Measurements from ENCODE around the gene INSR. TPM values are rescaled to one million over a fixed set of nuclear protein-coding genes. Genes with fewer than 3 reads are reported as not detected.
"Not testable (repeated sequence)": the region's sequence is repeated elsewhere in the genome, so short reads cannot be mapped to it uniquely, and the experiment has no call there.

INSR gene
- total and polyA plus RNA-seq, 2 donors, result 15.3 to 38.6 TPM

GRCh38 chr19:7069042-7069903 lies 224.9 kb downstream of the INSR start, which contains the start of gene ZNF557:
ZNF557 (plus strand) TSS chr19:7069703; CDS start chr19:7075075, 5,372 bp downstream.
- Histone ChIP-seq H3K27ac (ENCODE audit: low read depth) (peak within 1 kb of the TSS; percentile 15), H3K4me1 (ENCODE audit: insufficient read depth) (no peaks in the 10 kb centered on the region), H3K4me3 (ENCODE audit: low read depth, low read length) (peak within 1 kb of the TSS; percentile 97), H3K36me3 (ENCODE audit: insufficient read depth) (peaks cover 12% of the 10 kb centered on the region)
- DNase-seq (ENCODE audit: extremely low spot score), result peak; percentile 92
- under 1% methylated on average over 56 of the region's 56 CpGs for WGBS

GRCh38 chr19:7068599-7068998 lies 225.6 kb downstream of the INSR start:
- no peak overlapping the region for H3K4me3 ChIP-seq (ENCODE audit: low read depth, low read length)
- WGBS, result 86% methylated on average over 6 of the region's 6 CpGs
- no peak for DNase-seq (ENCODE audit: extremely low spot score)
- H3K4me1 ChIP-seq (ENCODE audit: insufficient read depth), result no peaks in the 10 kb centered on the region
- peaks cover 12% of the 10 kb centered on the region for H3K36me3 ChIP-seq (ENCODE audit: insufficient read depth)
- H3K27ac ChIP-seq (ENCODE audit: low read depth), result no peak overlapping the region

- 89% methylated on average over 2 of the region's 2 CpGs for WGBS
Measured at GRCh38 chr19:7067716-7068115, 226.5 kb downstream of the INSR start.

GRCh38 chr19:7067122-7067521 lies 227.1 kb downstream of the INSR start:
- H3K4me3 ChIP-seq (ENCODE audit: low read depth, low read length); H3K36me3 ChIP-seq (ENCODE audit: insufficient read depth); H3K4me1 ChIP-seq (ENCODE audit: insufficient read depth); H3K27ac ChIP-seq (ENCODE audit: low read depth); DNase-seq (ENCODE audit: extremely low spot score): not testable (repeated sequence)
- 50% methylated on average over 13 of the region's 13 CpGs for WGBS

More at GRCh38 chr19:7067716-7068115, 226.5 kb downstream of the INSR start:
- Histone ChIP-seq H3K4me3 (ENCODE audit: low read depth, low read length) (no peak overlapping the region), H3K27ac (ENCODE audit: low read depth) (no peak overlapping the region), H3K36me3 (ENCODE audit: insufficient read depth) (peaks cover 8% of the 10 kb centered on the region), H3K4me1 (ENCODE audit: insufficient read depth) (no peaks in the 10 kb centered on the region)
- no peak for DNase-seq (ENCODE audit: extremely low spot score)

GRCh38 chr19:7063764-7064418 lies 230.3 kb downstream of the INSR start:
- H3K4me1 ChIP-seq (ENCODE audit: insufficient read depth), result no peaks in the 10 kb centered on the region
- no peaks in the 10 kb centered on the region for H3K36me3 ChIP-seq (ENCODE audit: insufficient read depth)
- 92% methylated on average over 9 of the region's 9 CpGs for WGBS
- DNase-seq (ENCODE audit: extremely low spot score), result no peak
- no peak overlapping the region for H3K27ac ChIP-seq (ENCODE audit: low read depth)
- no peak overlapping the region for H3K4me3 ChIP-seq (ENCODE audit: low read depth, low read length)

- H3K4me1 ChIP-seq (ENCODE audit: insufficient read depth), result no peaks in the 10 kb centered on the region
- no peak overlapping the region for H3K4me3 ChIP-seq (ENCODE audit: low read depth, low read length)
- WGBS, result 81% methylated on average over 4 of the region's 4 CpGs
- no peak for DNase-seq (ENCODE audit: extremely low spot score)
- no peak overlapping the region for H3K27ac ChIP-seq (ENCODE audit: low read depth)
- H3K36me3 ChIP-seq (ENCODE audit: insufficient read depth), result no peaks in the 10 kb centered on the region
Measured at GRCh38 chr19:7063339-7063738, 230.9 kb downstream of the INSR start.

Other genes with a start within 250 kb of the INSR start
- not detected for gene MBD3L2, start 245.1 kb downstream of the INSR start, total RNA-seq
- not detected for gene MBD3L2, start 245.1 kb downstream of the INSR start, polyA plus RNA-seq
- gene MBD3L3, start 235.7 kb downstream of the INSR start, total RNA-seq, result not detected
- gene MBD3L3, start 235.7 kb downstream of the INSR start, polyA plus RNA-seq, result not detected
- gene ZNF557, start 224.7 kb downstream of the INSR start, total RNA-seq, result 20.8 TPM
- 2.4 TPM for gene ZNF557, start 224.7 kb downstream of the INSR start, polyA plus RNA-seq
- gene ARHGEF18, start 54.5 kb upstream of the INSR start, total RNA-seq, result 20.7 TPM
- 24.2 TPM for gene ARHGEF18, start 54.5 kb upstream of the INSR start, polyA plus RNA-seq
- gene PEX11G, start 194.6 kb upstream of the INSR start, total RNA-seq, result 1.6 TPM
- gene PEX11G, start 194.6 kb upstream of the INSR start, polyA plus RNA-seq, result 5.2 TPM
- gene ZNF358, start 221.7 kb upstream of the INSR start, total RNA-seq, result 19.0 TPM
- gene ZNF358, start 221.7 kb upstream of the INSR start, polyA plus RNA-seq, result 115 TPM
- 6.9 TPM for gene MCOLN1, start 228.2 kb upstream of the INSR start, total RNA-seq
- gene MCOLN1, start 228.2 kb upstream of the INSR start, polyA plus RNA-seq, result 35.5 TPM
- gene PNPLA6, start 241.3 kb upstream of the INSR start, total RNA-seq, result 25.2 TPM
- gene PNPLA6, start 241.3 kb upstream of the INSR start, polyA plus RNA-seq, result 54.1 TPM